M059J (cell line): ENCODE data around the gene CMIP. TPM values are rescaled to one million over a fixed set of nuclear protein-coding genes. Genes with fewer than 3 reads are reported as not detected.

Experiments
- DNase-seq: peaks from one replicate; pipeline ENCODE4 v3.0.0-alpha.2; 2012; ENCODE audit warnings: low read depth
- total RNA-seq: library from RNA; depleted of rRNA; stranded (reverse); fragments of >200 nt; shearing (Covaris generic); gene quantifications from 2 replicates; pipeline ENCODE4 v1.2.3, GENCODE V29; 2014

The CMIP gene
- total RNA-seq, 1 experiment from 2014 or later, result 15.8 TPM

GRCh38 chr16:81530296-81530721 lies 85.7 kb downstream of the CMIP start:
- peak; percentile 25 for DNase-seq

GRCh38 chr16:81530814-81531213 lies 86.2 kb downstream of the CMIP start:
- DNase-seq, result no peak

GRCh38 chr16:81531419-81531821 lies 86.8 kb downstream of the CMIP start:
- DNase-seq, result no peak

- peak; percentile 21 for DNase-seq
These were observed 88.0 kb downstream of the CMIP start for GRCh38 chr16:81532491-81533174.

- DNase-seq, result no peak
These were observed 88.5 kb downstream of the CMIP start for GRCh38 chr16:81533175-81533507.

GRCh38 chr16:81535679-81536360 lies 91.2 kb downstream of the CMIP start:
- no peak for DNase-seq

- DNase-seq, result no peak
These were observed 92.0 kb downstream of the CMIP start for GRCh38 chr16:81536648-81537047.

GRCh38 chr16:81537721-81538561 lies 93.3 kb downstream of the CMIP start:
- no peak for DNase-seq

- DNase-seq, result no peak
These were observed 94.6 kb downstream of the CMIP start for GRCh38 chr16:81539009-81539758.

GRCh38 chr16:81539759-81540472 lies 95.3 kb downstream of the CMIP start:
- DNase-seq, result no peak

- DNase-seq, result no peak
These were observed 96.7 kb downstream of the CMIP start for GRCh38 chr16:81541314-81541713.

- no peak for DNase-seq
These were observed 98.3 kb downstream of the CMIP start for GRCh38 chr16:81542609-81543570.

- DNase-seq, result peak; percentile 43
These were observed 99.0 kb downstream of the CMIP start for GRCh38 chr16:81543571-81543970.

GRCh38 chr16:81544261-81544660 lies 99.7 kb downstream of the CMIP start:
- DNase-seq, result no peak

GRCh38 chr16:81544700-81545271 lies 100.2 kb downstream of the CMIP start:
- no peak for DNase-seq

GRCh38 chr16:81545470-81546250 lies 101.1 kb downstream of the CMIP start:
- DNase-seq, result no peak

GRCh38 chr16:81546781-81547180 lies 102.2 kb downstream of the CMIP start:
- no peak for DNase-seq

- DNase-seq, result no peak
These were observed 102.8 kb downstream of the CMIP start for GRCh38 chr16:81547194-81547938.
